Prostate gland (tissue), 2 donors: Measurements from ENCODE around the gene CDC14B. TPM values are rescaled to one million over a fixed set of nuclear protein-coding genes. Genes with fewer than 3 reads are reported as not detected.

ENCODE experiments used
- DNase-seq: peaks from one replicate; pipeline ENCODE4 v3.0.0-alpha.2; 2019; ENCODE audit warnings: low spot score
- H3K27ac ChIP-seq, 2 donors: fragments of 200-600 bp; sonication (generic); 2 replicates each; pipeline ENCODE4 v1.5.1; 2017 to 2019
- H3K27me3 ChIP-seq: fragments of 200-600 bp; sonication (generic); replicated peaks from 2 replicates; pipeline ENCODE4 v1.5.1; 2019; ENCODE audit not compliant: insufficient read depth
- H3K36me3 ChIP-seq, 2 donors: fragments of 200-600 bp; sonication (generic); 1 replicate in 1 of 2; 2 replicates in 1 of 2; pipeline versions ENCODE4 v1.5.1 to v1.8.1; 2017 to 2019
- H3K4me1 ChIP-seq: fragments of 200-600 bp; sonication (generic); replicated peaks from 2 replicates; pipeline ENCODE4 v1.5.1; 2019
- H3K4me3 ChIP-seq, 2 donors: fragments of 200-600 bp; sonication (generic); 2 replicates each; pipeline ENCODE4 v1.5.1; 2017 to 2019
- H3K9me3 ChIP-seq: fragments of 200-600 bp; sonication (generic); 2 replicates; pipeline ENCODE4 v1.5.1; 2017
- CTCF ChIP-seq, 4 experiments: fragments of 200-600 bp in 2 of 4; fragments of 450-650 bp in 2 of 4; sonication (generic) in 2 of 4; IDR thresholded peaks; 1 replicate in 3 of 4; 2 replicates in 1 of 4; pipeline ENCODE4 v1.5.1; 2016 to 2019; ENCODE audit warnings: antibody characterized with exemption in 4 of 4, mild to moderate bottlenecking in 2 of 4, moderate library complexity in 2 of 4
- POLR2A ChIP-seq: fragments of 450-650 bp; IDR thresholded peaks from one replicate; pipeline ENCODE4 v1.6.1; 2016; ENCODE audit warnings: antibody characterized with exemption, mild to moderate bottlenecking
- POLR2AphosphoS5 ChIP-seq: sonication (generic); formaldehyde crosslinking; IDR thresholded peaks from one replicate; pipeline ENCODE4 v1.6.1; 2017; ENCODE audit warnings: antibody characterized with exemption
- WGBS: methylation state at CpG from one replicate; pipeline ENCODE4 v1.1.5; 2018; 5-methylcytosine and 5-hydroxymethylcytosine counted together
- intact Hi-C: fragments of 100-400 bp; cut with DNase I; formaldehyde crosslinking; loops from one replicate; pipeline ENCODE4 v1.14.2; 2022
- total RNA-seq, 2 donors: library from RNA; depleted of rRNA; stranded (reverse); fragments of >200 nt; gene quantifications; one replicate each; pipeline ENCODE4 v1.1.0, GENCODE V29; 2016

Gene CDC14B
- total RNA-seq, 2 donors from 2014 or later: 27.0 to 34.7 TPM

- WGBS: 81% methylated on average over 11 of the region's 11 CpGs
- TF ChIP-seq POLR2A: no peak
- no peak for TF ChIP-seq POLR2AphosphoS5
- TF ChIP-seq CTCF (IDR thresholded peaks at IDR 0.05): no peak
- H3K27me3 ChIP-seq: no peaks in the 10 kb centered on the region
- no peaks in the 10 kb centered on the region for H3K9me3 ChIP-seq
- no peak for DNase-seq
- H3K4me3 ChIP-seq: no peak overlapping the region
- H3K4me1 ChIP-seq: no peaks in the 10 kb centered on the region
- intact Hi-C loops: no loop called here
- H3K27ac ChIP-seq: no peak overlapping the region
- no peaks in the 10 kb centered on the region for H3K36me3 ChIP-seq
Measured at GRCh38 chr9:96555567-96556386, 63.9 kb downstream of the CDC14B start.

GRCh38 chr9:96554801-96555566, 64.7 kb downstream of the CDC14B start:
- 88% methylated on average over 10 of the region's 10 CpGs for WGBS

GRCh38 chr9:96554326-96554725, 65.3 kb downstream of the CDC14B start:
- H3K9me3 ChIP-seq: no peaks in the 10 kb centered on the region
- no peak for TF ChIP-seq CTCF (IDR thresholded peaks at IDR 0.05)
- no peak for TF ChIP-seq POLR2A
- TF ChIP-seq POLR2AphosphoS5: no peak
- intact Hi-C loops: no loop called here
- H3K27ac ChIP-seq: no peak overlapping the region
- H3K36me3 ChIP-seq: no peaks in the 10 kb centered on the region
- 26% methylated on average over 1 of the region's 1 CpG for WGBS
- no peaks in the 10 kb centered on the region for H3K27me3 ChIP-seq
- no peak overlapping the region for H3K4me3 ChIP-seq
- no peaks in the 10 kb centered on the region for H3K4me1 ChIP-seq
- no peak for DNase-seq

More at GRCh38 chr9:96554801-96555566, 64.7 kb downstream of the CDC14B start:
- intact Hi-C loops: no loop called here
- H3K4me3 ChIP-seq: no peak overlapping the region
- H3K4me1 ChIP-seq: no peaks in the 10 kb centered on the region
- no peaks in the 10 kb centered on the region for H3K36me3 ChIP-seq
- TF ChIP-seq POLR2AphosphoS5 (no peak), CTCF (IDR thresholded peaks at IDR 0.05) (no peak), POLR2A (no peak)
- H3K9me3 ChIP-seq: no peaks in the 10 kb centered on the region
- no peaks in the 10 kb centered on the region for H3K27me3 ChIP-seq
- no peak for DNase-seq
- no peak overlapping the region for H3K27ac ChIP-seq

GRCh38 chr9:96553070-96553469, 66.6 kb downstream of the CDC14B start:
- intact Hi-C loops: no loop called here
- Histone ChIP-seq H3K27me3 (no peaks in the 10 kb centered on the region), H3K4me3 (no peak overlapping the region), H3K27ac (no peak overlapping the region), H3K9me3 (no peaks in the 10 kb centered on the region), H3K4me1 (no peaks in the 10 kb centered on the region), H3K36me3 (no peaks in the 10 kb centered on the region)
- 68% methylated on average over 2 of the region's 2 CpGs for WGBS
- TF ChIP-seq POLR2AphosphoS5 (no peak), POLR2A (no peak), CTCF (IDR thresholded peaks at IDR 0.05) (no peak)
- no peak for DNase-seq
